HUES6 (cell line): Measurements from ENCODE around the gene SECTM1.
"Not testable (repeated sequence)": the region's sequence is repeated elsewhere in the genome, so short reads cannot be mapped to it uniquely, and the experiment has no call there.

ENCODE experiments used
- H3K27ac ChIP-seq: 2 replicates; pipeline ENCODE4 v1.7.0; 2013; ENCODE audit warnings: low read depth, mild to moderate bottlenecking, low read length, inconsistent platforms
- H3K27me3 ChIP-seq: 2 replicates; pipeline ENCODE4 v1.6.1; 2013; ENCODE audit warnings: low read length; ENCODE audit not compliant: control insufficient read depth, insufficient read depth
- H3K36me3 ChIP-seq: 2 replicates; pipeline ENCODE4 v1.6.1; 2013; ENCODE audit warnings: low read length; ENCODE audit not compliant: control insufficient read depth, insufficient read depth
- H3K4me1 ChIP-seq: 2 replicates; pipeline ENCODE4 v1.6.1; 2013; ENCODE audit warnings: low read length; ENCODE audit not compliant: control insufficient read depth, insufficient read depth
- H3K4me3 ChIP-seq: 2 replicates; pipeline ENCODE4 v1.5.1; 2013; ENCODE audit warnings: low read depth, low read length
- H3K9ac ChIP-seq: one replicate; pipeline ENCODE4 v1.6.1; 2013; ENCODE audit warnings: mild to moderate bottlenecking, low read length
- H3K9me3 ChIP-seq: 2 replicates; pipeline ENCODE4 v1.6.1; 2013; ENCODE audit warnings: low read depth, low read length; ENCODE audit not compliant: control insufficient read depth, insufficient read depth

Gene SECTM1

GRCh38 chr17:82374626-82375331 is 41.2 kb upstream of the SECTM1 start:
- Histone ChIP-seq H3K9ac (no peak overlapping the region), H3K4me3 (no peak overlapping the region), H3K27ac (no peak overlapping the region), H3K36me3 (no peaks in the 10 kb centered on the region), H3K9me3 (no peaks in the 10 kb centered on the region), H3K27me3 (peaks cover 60% of the 10 kb centered on the region), H3K4me1 (no peaks in the 10 kb centered on the region)

DNA sequence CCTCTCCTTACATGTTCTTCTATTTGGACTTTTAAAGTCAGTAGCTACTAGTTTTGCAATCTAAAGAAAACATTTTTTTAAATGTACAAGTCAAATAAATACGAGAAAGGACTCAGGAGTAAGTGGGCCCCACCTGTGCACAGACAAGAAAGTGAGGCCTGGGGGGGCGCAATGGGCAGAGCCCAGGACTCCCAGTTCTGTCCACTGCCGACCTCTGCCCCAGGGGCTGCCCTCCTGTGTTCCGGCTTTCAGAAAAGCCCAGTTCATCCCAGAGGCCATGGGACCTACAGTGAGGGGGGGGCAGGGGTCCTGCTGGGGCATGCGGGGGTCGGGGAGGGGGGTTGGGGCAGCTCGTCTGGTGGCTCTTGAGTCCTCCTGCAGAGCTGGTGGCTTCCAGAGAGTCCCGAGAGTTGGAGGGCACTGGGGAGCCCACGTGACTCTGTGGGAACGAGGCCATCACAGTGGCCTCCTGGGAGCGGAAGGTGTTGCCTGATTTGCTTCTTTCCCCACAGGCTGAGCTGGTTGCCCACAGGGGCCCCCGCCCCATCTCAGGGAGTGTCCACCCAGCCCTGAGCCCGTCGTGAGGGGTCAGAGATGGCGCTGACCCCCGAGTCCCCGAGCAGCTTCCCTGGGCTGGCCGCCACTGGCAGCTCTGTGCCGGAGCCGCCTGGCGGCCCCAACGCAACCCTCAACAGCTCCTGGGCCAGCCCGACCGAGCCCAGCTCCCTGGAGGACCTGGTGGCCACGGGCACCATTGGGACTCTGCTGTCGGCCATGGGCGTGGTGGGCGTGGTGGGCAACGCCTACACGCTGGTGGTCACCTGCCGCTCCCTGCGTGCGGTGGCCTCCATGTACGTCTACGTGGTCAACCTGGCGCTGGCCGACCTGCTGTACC is 40.4 kb upstream of the SECTM1 start:
- no peaks in the 10 kb centered on the region for H3K9me3 ChIP-seq
- H3K36me3 ChIP-seq, result no peaks in the 10 kb centered on the region
- no peaks in the 10 kb centered on the region for H3K4me1 ChIP-seq
- H3K27ac ChIP-seq, result no peak overlapping the region
- H3K4me3 ChIP-seq, result no peak overlapping the region
- peaks cover 66% of the 10 kb centered on the region for H3K27me3 ChIP-seq
- H3K9ac ChIP-seq, result no peak overlapping the region

DNA sequence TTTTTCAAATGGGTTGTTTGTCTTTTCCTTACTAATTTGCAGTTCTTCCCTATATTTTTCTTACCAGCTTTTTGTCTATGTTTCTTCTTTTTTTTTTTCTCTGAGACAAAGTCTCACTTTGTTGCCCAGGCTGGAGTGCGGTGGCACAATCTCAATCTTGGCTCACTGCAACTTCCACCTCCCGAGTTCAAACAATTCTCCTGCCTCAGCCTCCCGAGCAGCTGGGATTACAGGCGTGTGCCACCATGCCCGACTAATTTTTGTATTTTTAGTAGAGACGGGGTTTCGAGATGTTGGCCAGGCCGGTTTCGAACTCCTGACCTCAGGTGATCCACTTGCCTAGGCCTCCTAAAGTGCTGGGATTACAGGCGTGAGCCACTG is 39.5 kb upstream of the SECTM1 start:
- peaks cover 64% of the 10 kb centered on the region for H3K27me3 ChIP-seq
- H3K4me3 ChIP-seq, H3K9me3 ChIP-seq, H3K36me3 ChIP-seq, H3K27ac ChIP-seq, H3K9ac ChIP-seq, H3K4me1 ChIP-seq: not testable (repeated sequence)

DNA sequence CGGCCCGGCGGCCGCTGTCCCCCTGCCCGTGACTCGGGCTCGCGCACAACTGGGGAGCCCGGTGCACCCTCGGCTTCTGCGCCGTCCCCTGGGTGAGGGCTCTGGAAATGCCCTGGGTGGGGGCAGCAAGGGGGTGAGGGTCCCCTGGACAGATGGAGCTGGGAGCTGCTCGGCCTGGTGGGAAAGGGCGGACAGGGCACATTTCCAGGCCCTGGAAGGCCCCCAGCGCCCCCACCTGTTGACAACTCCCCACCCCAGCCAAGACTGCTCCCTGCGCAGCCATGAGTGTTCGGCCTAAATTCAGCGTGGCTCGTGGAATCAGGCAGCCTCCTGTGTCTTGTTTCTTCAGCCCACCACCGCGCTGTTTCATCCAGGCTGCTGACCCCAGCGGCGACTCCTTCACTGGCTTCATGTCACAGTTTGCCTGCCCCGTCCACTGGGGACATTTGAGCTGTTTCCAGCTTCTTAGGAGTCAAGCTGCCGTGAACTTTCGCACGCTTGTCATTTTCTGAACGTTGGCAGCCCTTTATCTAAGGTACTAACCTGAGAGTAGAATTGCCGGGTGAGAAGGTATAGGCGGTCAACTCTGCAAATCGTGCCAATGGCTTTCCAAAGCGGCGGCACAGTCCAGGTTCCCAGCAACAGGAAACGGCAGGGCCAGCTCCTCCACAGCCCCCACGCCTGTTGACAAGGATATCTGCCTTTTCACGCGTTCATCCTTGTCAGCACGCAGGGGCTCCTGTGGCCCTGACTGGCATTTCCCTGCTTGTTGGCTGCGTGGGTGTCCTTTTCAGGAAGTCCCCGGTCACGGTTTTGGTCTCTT is 38.9 kb upstream of the SECTM1 start:
- Histone ChIP-seq H3K4me1 (no peaks in the 10 kb centered on the region), H3K27me3 (peaks cover 62% of the 10 kb centered on the region), H3K4me3 (peak overlapping the region; percentile 52), H3K27ac (no peak overlapping the region), H3K9me3 (no peaks in the 10 kb centered on the region), H3K9ac (no peak overlapping the region), H3K36me3 (no peaks in the 10 kb centered on the region)

DNA sequence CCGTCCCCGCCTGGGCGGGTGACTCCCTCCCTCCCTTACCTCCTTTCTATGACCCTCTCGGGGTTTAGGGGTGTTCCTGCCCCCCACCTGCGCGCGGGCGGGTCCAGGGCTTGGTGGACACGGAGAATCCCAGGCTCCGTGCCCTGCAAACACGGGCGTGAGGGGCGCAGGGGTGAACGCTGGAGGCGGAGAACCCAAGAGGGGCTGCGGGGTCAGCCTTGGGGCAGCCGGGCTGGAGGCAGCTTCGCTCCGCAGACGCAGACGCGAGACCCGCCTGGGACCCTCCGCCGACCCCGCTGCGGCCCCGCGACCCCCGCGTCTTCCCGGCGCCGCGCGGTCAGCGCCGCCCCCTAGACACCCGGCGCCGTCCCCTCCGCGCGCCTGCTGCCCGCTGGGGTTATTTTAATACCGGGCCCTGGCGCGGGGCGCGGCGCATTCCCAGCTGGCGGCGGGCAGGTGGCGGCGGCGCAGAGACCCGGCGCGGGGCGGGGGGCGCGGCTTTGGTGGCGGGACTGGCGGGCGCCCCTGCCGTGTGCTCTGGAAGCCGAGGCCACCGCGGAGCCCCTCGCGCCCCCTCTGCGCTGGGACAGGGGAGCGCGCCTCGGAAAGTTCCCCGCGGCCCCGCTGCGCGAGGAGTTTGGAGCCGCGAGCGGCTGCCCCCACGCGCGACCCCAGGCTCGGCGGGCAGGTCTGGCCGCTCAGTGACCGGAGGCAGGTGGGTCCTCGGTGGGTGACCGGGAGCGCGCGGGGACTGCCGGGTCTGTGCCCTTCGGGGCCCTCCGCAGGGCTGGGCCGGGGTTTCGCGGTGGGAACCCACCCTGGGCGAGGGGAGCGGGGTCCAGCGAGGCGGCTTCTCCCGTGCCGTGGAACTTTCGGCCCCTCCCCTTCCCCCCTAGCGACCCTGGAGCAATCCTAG is 38.0 kb upstream of the SECTM1 start, which contains the start of gene UTS2R:
UTS2R (plus strand) TSS at position 433 of the 916 bp plus-strand sequence. CDS start 2,560 bp downstream, outside the sequence.
- Histone ChIP-seq H3K27me3 (peaks cover 62% of the 10 kb centered on the region), H3K4me3 (peak within 1 kb of the TSS; percentile 52), H3K9me3 (no peaks in the 10 kb centered on the region), H3K9ac (no peak within 1 kb of the TSS), H3K4me1 (no peaks in the 10 kb centered on the region), H3K36me3 (no peaks in the 10 kb centered on the region), H3K27ac (no peak within 1 kb of the TSS)

DNA sequence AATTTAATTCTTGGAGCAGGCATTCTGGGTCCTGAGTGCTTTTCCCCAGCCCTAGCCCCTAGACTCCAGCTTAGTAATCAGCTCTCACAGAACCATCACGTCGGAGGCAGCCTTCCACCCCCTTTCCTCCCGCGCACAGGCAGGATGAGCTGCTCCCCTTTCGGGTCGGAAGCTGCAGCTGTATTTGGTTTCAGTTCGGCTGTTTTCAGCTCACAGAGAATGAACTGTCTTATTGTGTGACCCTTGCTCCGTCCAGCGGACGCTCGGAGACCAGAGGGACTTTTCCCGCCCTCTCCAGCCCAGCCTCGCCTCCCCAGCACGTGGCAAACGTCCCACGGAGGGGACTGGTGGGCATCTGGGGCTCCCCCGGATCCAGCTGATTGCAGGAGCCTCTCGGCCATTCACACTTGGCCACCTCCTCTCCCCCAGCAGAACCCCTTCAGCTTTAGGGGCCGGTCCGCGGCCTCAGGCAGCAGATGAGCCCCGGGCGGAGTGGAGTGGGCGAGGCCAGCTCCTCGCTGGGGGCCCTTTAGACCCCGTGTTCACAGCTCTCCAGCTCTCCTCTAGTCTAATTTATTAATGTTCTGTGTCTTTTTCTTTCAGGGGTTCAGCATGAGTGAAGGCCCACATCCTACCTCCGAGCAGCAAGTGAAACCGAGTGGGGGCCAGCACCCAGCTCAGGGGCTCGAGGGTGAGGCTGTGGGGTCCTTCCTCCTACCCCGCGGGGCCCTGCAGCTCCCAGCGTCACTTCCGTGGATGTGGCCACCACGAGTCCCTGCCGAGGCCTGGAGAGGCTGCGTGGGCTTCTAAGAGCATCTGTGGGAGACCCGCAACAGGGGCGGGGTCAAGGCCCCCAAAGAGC is 37.1 kb upstream of the SECTM1 start:
- Histone ChIP-seq H3K4me1 (no peaks in the 10 kb centered on the region), H3K9me3 (no peaks in the 10 kb centered on the region), H3K4me3 (peak overlapping the region; percentile 52), H3K9ac (no peak overlapping the region), H3K27me3 (peaks cover 58% of the 10 kb centered on the region), H3K36me3 (no peaks in the 10 kb centered on the region), H3K27ac (no peak overlapping the region)

GRCh38 chr17:82369211-82369610 is 35.6 kb upstream of the SECTM1 start:
- H3K9ac ChIP-seq, result no peak overlapping the region
- no peak overlapping the region for H3K27ac ChIP-seq
- H3K4me3 ChIP-seq, result no peak overlapping the region
- H3K4me1 ChIP-seq, result no peaks in the 10 kb centered on the region
- H3K27me3 ChIP-seq, result peaks cover 45% of the 10 kb centered on the region
- H3K9me3 ChIP-seq, result no peaks in the 10 kb centered on the region
- no peaks in the 10 kb centered on the region for H3K36me3 ChIP-seq

DNA sequence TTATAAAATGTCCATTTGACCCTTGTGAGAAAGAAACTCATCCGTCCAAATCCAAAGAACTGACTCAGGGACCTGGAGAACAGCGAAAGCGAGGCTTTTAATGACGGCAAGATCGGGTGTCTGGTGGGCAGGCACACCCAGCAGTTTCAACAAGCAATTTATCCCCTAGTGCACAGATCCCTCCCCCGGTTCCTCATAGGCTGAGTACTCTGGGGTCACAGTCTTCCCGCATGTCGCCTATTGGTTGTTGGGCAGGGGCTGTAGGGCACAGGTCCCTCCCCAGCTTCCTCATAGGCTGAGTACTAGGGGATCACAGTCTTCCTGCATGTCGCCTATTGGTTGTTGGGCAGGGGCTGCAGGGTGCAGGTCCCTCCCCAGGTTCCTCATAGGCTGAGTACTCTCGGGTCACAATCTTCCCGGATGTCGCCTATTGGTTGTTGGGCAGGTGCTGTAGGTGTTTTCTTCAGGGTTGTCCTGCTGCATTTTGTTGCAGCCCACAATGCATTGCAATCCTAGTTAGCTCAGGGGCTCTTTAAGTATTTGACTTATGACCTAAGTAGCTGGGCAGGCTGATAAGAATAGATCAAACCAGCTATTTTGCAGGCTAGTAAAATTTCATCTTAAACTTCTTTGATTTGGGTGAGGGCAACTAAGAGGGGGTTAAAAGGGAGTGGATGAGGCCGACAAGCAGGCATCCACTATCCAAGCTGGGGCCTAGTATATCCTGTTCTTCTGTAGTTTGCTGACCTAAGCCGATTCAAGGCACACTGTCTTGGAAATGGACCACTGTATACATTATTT is 34.4 kb upstream of the SECTM1 start:
- Histone ChIP-seq H3K9me3 (no peaks in the 10 kb centered on the region), H3K27ac (no peak overlapping the region), H3K27me3 (peaks cover 37% of the 10 kb centered on the region), H3K4me3 (no peak overlapping the region), H3K9ac (no peak overlapping the region), H3K36me3 (no peaks in the 10 kb centered on the region), H3K4me1 (peaks cover 2% of the 10 kb centered on the region; the same call in 1 of the 2 replicates)

DNA sequence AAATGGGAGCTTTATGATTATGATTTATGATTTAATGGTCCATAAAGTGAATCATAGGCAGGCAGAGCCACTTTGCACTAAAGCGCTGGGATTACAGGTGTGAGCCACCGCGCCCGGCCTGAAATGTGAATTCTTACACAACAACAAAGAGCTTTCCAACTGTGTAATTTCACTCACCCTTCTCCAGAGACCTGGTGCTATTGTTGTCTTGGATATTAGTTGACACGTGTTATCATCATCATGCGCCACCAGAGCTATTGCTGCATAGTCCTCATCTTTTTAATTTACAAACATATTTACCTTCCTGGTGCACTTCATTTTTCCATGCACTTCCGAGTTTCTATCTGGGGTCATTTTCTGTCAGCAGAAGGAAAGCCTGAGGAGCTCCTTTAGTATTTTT is 33.2 kb upstream of the SECTM1 start:
- Histone ChIP-seq H3K27me3 (peaks cover 26% of the 10 kb centered on the region), H3K36me3 (no peaks in the 10 kb centered on the region), H3K9ac (no peak overlapping the region), H3K9me3 (no peaks in the 10 kb centered on the region), H3K4me3 (no peak overlapping the region), H3K4me1 (peaks cover 2% of the 10 kb centered on the region; the same call in 1 of the 2 replicates), H3K27ac (no peak overlapping the region)
